Measurements from ENCODE around the gene ZNF276.

DNA sequence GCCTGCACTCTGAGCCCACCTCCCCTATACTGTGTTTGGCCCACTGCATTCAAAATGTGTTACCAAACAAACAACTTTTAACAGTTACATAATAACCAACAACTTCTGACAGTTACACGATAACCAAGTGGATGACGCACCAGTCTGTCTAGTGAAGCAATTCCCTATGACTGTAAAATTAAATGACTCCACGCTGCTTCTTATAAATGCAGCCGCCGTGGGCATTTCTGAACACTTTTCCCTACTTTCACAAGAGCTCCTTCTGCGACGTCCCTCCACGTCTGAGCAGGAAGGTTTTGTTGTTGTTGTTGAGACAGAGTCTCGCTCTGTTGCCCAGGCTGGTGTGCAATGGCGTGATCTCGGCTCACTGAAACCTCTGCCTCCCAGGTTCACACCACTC, 27.6 kb downstream of the ZNF276 start:
- TF ChIP-seq, protein P1, sequence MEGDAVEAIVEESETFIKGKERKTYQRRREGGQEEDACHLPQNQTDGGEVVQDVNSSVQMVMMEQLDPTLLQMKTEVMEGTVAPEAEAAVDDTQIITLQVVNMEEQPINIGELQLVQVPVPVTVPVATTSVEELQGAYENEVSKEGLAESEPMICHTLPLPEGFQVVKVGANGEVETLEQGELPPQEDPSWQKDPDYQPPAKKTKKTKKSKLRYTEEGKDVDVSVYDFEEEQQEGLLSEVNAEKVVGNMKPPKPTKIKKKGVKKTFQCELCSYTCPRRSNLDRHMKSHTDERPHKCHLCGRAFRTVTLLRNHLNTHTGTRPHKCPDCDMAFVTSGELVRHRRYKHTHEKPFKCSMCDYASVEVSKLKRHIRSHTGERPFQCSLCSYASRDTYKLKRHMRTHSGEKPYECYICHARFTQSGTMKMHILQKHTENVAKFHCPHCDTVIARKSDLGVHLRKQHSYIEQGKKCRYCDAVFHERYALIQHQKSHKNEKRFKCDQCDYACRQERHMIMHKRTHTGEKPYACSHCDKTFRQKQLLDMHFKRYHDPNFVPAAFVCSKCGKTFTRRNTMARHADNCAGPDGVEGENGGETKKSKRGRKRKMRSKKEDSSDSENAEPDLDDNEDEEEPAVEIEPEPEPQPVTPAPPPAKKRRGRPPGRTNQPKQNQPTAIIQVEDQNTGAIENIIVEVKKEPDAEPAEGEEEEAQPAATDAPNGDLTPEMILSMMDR (IDR thresholded peaks at IDR 0.05): no peak
- TF ChIP-seq, protein P2, sequence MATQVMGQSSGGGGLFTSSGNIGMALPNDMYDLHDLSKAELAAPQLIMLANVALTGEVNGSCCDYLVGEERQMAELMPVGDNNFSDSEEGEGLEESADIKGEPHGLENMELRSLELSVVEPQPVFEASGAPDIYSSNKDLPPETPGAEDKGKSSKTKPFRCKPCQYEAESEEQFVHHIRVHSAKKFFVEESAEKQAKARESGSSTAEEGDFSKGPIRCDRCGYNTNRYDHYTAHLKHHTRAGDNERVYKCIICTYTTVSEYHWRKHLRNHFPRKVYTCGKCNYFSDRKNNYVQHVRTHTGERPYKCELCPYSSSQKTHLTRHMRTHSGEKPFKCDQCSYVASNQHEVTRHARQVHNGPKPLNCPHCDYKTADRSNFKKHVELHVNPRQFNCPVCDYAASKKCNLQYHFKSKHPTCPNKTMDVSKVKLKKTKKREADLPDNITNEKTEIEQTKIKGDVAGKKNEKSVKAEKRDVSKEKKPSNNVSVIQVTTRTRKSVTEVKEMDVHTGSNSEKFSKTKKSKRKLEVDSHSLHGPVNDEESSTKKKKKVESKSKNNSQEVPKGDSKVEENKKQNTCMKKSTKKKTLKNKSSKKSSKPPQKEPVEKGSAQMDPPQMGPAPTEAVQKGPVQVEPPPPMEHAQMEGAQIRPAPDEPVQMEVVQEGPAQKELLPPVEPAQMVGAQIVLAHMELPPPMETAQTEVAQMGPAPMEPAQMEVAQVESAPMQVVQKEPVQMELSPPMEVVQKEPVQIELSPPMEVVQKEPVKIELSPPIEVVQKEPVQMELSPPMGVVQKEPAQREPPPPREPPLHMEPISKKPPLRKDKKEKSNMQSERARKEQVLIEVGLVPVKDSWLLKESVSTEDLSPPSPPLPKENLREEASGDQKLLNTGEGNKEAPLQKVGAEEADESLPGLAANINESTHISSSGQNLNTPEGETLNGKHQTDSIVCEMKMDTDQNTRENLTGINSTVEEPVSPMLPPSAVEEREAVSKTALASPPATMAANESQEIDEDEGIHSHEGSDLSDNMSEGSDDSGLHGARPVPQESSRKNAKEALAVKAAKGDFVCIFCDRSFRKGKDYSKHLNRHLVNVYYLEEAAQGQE (IDR thresholded peaks at IDR 0.05; ENCODE audit: insufficient read depth in 1 of 2, low read depth in 2 of 2, low read length in 1 of 2): no peak

Data from Panc1 (cell line).